ENCODE data around the gene SLC36A1.

DNA sequence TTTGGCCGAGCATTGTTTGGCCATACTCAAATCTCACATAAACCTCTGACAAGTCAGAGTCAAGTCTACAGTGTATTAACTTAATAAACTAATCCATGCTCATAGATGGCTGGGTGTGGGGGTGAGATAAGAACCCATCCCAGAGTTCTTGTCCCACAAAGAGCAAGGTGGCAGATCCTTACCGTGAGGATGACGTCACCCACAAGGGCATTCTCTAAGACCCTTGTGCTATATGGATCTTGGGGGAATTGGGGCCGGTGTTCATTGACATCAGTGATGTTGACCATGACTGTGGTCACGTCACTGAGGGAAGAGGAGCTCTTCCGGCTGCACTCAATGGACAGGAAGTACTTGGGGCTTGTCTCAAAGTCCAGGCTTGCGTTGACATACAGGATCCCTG lies 81.6 kb downstream of the SLC36A1 start:
- TF ChIP-seq FOXM1 (IDR thresholded peaks at IDR 0.05; ENCODE audit: low read depth) (no peak), CTCF (IDR thresholded peaks at IDR 0.05) (no peak), MXI1 (IDR thresholded peaks at IDR 0.05; ENCODE audit: low read depth, low read length) (no peak), RAD21 (IDR thresholded peaks at IDR 0.05; ENCODE audit: low read length) (no peak), IRF3 (IDR thresholded peaks at IDR 0.05; ENCODE audit: low read depth, low read length) (no peak), TAF1 (IDR thresholded peaks at IDR 0.05; ENCODE audit: borderline replicate concordance, low read depth, low read length) (no peak), FOXJ3 (CRISPR knock-in tag; IDR thresholded peaks at IDR 0.05) (no peak), EZH2phosphoT487 (IDR thresholded peaks at IDR 0.05; ENCODE audit: borderline replicate concordance, low read depth) (no peak)
- TF ChIP-seq, protein P1, sequence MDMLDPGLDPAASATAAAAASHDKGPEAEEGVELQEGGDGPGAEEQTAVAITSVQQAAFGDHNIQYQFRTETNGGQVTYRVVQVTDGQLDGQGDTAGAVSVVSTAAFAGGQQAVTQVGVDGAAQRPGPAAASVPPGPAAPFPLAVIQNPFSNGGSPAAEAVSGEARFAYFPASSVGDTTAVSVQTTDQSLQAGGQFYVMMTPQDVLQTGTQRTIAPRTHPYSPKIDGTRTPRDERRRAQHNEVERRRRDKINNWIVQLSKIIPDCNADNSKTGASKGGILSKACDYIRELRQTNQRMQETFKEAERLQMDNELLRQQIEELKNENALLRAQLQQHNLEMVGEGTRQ (IDR thresholded peaks at IDR 0.05; ENCODE audit: borderline replicate concordance, low read depth, low read length), result no peak
